AG09309 (cell line): ENCODE data around the gene PCNX2.
"Not testable (repeated sequence)": the region's sequence is repeated elsewhere in the genome, so short reads cannot be mapped to it uniquely, and the experiment has no call there.

Experiments used
- DNase-seq: peaks from one replicate; pipeline ENCODE4 v3.0.0-alpha.2; 2010; ENCODE audit warnings: low read depth
- H3K4me3 ChIP-seq: 2 replicates; pipeline ENCODE4 v1.5.1; 2011; ENCODE audit warnings: mild to moderate bottlenecking, low read depth, low read length, moderate library complexity; ENCODE audit not compliant: control insufficient read depth
- CTCF ChIP-seq: IDR thresholded peaks from 2 replicates; pipeline ENCODE4 v1.5.1; 2011; ENCODE audit warnings: mild to moderate bottlenecking, low read depth, low read length, inconsistent platforms; ENCODE audit not compliant: insufficient read depth, control insufficient read depth; ENCODE audit errors: missing control alignments

Gene PCNX2

GRCh38 chr1:233012021-233012420, 283.5 kb downstream of the PCNX2 start:
- TF ChIP-seq CTCF, result no peak
- no peak overlapping the region for H3K4me3 ChIP-seq
- no peak for DNase-seq

DNA sequence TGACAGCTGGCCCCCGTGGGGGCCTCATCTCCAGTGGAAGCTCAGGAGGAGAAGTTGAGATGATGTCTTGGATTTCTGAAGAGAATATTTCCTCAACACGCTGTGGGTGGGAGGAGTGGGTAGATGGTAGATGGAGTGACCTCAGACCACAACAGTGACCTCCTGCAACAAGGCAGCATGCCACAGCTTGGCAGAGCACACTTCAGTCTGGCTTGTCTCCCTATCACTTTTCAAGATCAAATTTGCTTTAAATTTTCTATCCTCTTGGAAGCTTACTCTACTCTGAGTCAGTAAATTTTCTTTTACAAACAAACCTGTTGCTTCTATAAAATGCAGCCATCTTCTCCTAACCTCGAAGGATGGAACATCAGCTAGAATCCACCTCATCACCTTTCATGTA, 285.4 kb downstream of the PCNX2 start:
- H3K4me3 ChIP-seq, result no peak overlapping the region
- no peak for TF ChIP-seq CTCF
- DNase-seq, result peak; percentile 8

- no peak for DNase-seq
- H3K4me3 ChIP-seq, result no peak overlapping the region
- no peak for TF ChIP-seq CTCF
These were observed 289.0 kb downstream of the PCNX2 start for GRCh38 chr1:233006541-233006973.

GRCh38 chr1:233006108-233006507, 289.4 kb downstream of the PCNX2 start:
- TF ChIP-seq CTCF, result no peak
- no peak for DNase-seq

DNA sequence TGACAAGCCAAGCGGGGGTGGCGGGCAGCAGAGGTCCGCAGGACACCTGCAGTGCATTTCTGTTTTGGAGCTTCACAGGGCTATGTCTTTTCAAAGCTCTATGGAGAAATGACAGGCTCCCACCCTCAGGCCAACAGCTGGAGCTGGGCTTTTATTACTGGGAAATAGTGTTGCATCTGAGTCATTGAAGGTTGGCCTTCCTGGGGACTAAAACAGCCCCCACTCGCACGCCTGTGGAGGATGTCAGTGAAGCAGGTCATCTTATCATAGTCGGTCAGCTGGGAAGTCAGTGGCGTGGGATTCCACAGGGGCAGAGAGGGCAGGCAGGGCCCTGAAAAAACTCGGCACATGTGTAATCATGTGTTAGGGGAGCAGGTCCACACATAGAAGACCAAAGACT, 289.8 kb downstream of the PCNX2 start:
- DNase-seq, result peak; percentile 34
- H3K4me3 ChIP-seq, result no peak overlapping the region
- TF ChIP-seq CTCF, result no peak

More at GRCh38 chr1:233006108-233006507, 289.4 kb downstream of the PCNX2 start:
- no peak overlapping the region for H3K4me3 ChIP-seq

DNA sequence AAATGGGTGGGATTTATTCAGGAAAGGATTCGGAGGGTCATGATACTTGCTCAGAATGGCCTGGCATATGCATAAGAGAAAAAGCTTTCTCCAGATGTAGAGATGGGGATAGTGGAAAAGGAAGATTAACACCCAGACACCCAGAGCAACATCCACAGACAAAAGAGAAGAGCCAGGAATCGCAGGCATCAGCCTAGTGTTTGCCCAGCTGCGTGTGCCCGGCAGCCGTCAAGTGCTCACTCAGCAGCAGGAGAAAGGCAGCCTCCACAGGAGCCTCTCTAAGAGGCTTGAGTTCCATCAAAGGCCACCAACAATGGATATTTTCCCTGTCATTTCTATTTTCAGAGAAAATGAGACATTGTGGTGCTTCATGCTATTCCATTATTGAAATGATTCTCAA, 290.4 kb downstream of the PCNX2 start:
- H3K4me3 ChIP-seq, result no peak overlapping the region
- no peak for TF ChIP-seq CTCF
- DNase-seq, result no peak

DNA sequence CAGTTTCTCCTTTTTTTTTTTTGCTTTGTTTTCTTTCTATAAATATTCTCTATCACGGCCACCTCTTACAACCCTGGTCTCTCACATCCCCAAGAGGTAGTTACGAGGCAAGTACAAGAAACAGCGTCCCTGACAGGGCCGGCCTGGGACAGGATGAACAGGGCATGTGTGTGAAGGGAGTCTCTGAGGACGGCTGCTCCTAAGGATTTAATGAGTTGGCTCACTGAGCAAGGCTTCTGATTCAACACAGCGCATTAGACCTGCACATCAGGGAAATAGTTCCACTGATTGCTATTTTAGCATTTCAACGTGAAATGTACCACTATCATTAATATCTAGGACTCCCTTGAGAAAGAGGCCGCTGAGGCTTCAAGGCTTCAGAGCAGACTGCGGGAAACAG, 291.1 kb downstream of the PCNX2 start:
- no peak overlapping the region for H3K4me3 ChIP-seq
- no peak for DNase-seq
- no peak for TF ChIP-seq CTCF

GRCh38 chr1:233003638-233004037, 291.9 kb downstream of the PCNX2 start:
- not testable (repeated sequence) for DNase-seq, H3K4me3 ChIP-seq
